CD4-positive, CD25-positive, alpha-beta regulatory T cell (primary cell): Measurements from ENCODE around the gene UBE2E2. TPM values are rescaled to one million over a fixed set of nuclear protein-coding genes. Genes with fewer than 3 reads are reported as not detected.

ENCODE experiments used
- ATAC-seq, 2 donors: fragments of 150-1000 bp; cut with Tn5 transposase; one replicate each; pipeline ENCODE4 v1.10.0; 2021; ENCODE audit warnings: low read depth in 2 of 2, moderate number of reproducible peaks in 2 of 2, moderate library complexity in 1 of 2
- DNase-seq, 3 donors: peaks; one replicate each; pipeline versions ENCODE4 v3.0.0 to v3.0.0-alpha.2; 2012 to 2022; ENCODE audit warnings: mixed read lengths in 1 of 3
- H3K27ac ChIP-seq: one replicate; pipeline ENCODE4 v1.7.0; 2013; ENCODE audit warnings: mild to moderate bottlenecking, low read length; ENCODE audit not compliant: insufficient read depth, poor library complexity, severe bottlenecking
- H3K27me3 ChIP-seq: one replicate; pipeline ENCODE4 v1.7.0; 2013; ENCODE audit warnings: low read length; ENCODE audit not compliant: control insufficient read depth, insufficient read depth
- H3K36me3 ChIP-seq: one replicate; pipeline ENCODE4 v1.7.0; 2013; ENCODE audit warnings: mild to moderate bottlenecking, low read length, moderate library complexity; ENCODE audit not compliant: control insufficient read depth, insufficient read depth
- H3K4me1 ChIP-seq: 2 replicates; pipeline ENCODE4 v1.7.0; 2013; ENCODE audit warnings: mild to moderate bottlenecking, low read length; ENCODE audit not compliant: insufficient read depth, control insufficient read depth, poor library complexity, severe bottlenecking
- H3K4me3 ChIP-seq: one replicate; pipeline ENCODE4 v1.7.0; 2013; ENCODE audit warnings: low read depth, mild to moderate bottlenecking, low read length, moderate library complexity
- H3K9me3 ChIP-seq, 2 experiments: 1 replicate in 1 of 2; 2 replicates in 1 of 2; pipeline ENCODE4 v1.7.0; 2013; ENCODE audit warnings: low read length in 2 of 2, mild to moderate bottlenecking in 1 of 2, moderate library complexity in 1 of 2; ENCODE audit not compliant: control insufficient read depth in 2 of 2
- H3K27ac Mint-ChIP-seq, 3 donors: one replicate each; pipeline ENCODE4 v1.8.0; 2020 to 2022; ENCODE audit warnings: mild to moderate bottlenecking in 3 of 3, mixed read lengths in 3 of 3, moderate library complexity in 2 of 3
- H3K27me3 Mint-ChIP-seq: one replicate; pipeline ENCODE4 v1.8.0; 2022; ENCODE audit warnings: mild to moderate bottlenecking, mixed read lengths
- H3K36me3 Mint-ChIP-seq: one replicate; pipeline ENCODE4 v1.8.0; 2020; ENCODE audit warnings: mixed read lengths
- H3K4me1 Mint-ChIP-seq, 4 donors: one replicate each; pipeline ENCODE4 v1.8.0; 2020 to 2022; ENCODE audit warnings: mixed read lengths in 4 of 4, mild to moderate bottlenecking in 1 of 4
- H3K4me3 Mint-ChIP-seq, 4 donors: one replicate each; pipeline ENCODE4 v1.8.0; 2020 to 2022; ENCODE audit warnings: mild to moderate bottlenecking in 4 of 4, mixed read lengths in 4 of 4, moderate library complexity in 3 of 4
- H3K9me3 Mint-ChIP-seq, 7 donors: one replicate each; pipeline ENCODE4 v1.8.0; 2020 to 2022; ENCODE audit warnings: mixed read lengths in 7 of 7, mild to moderate bottlenecking in 3 of 7, moderate library complexity in 2 of 7
- polyA plus RNA-seq, 4 donors: library from polyadenylated mRNA; unstranded; fragments of 300-500 nt; fragmentation: Illumina TruSeq; gene quantifications; one replicate each; pipeline ENCODE4 v1.2.3, GENCODE V29; 2021
- total RNA-seq: library from RNA; stranded (reverse); gene quantifications from one replicate; pipeline ENCODE4 v1.2.3, GENCODE V29; 2022

The UBE2E2 gene
- total and polyA plus RNA-seq, 5 donors from 2014 or later, result 0.81 to 9.6 (median 1.8) TPM

DNA sequence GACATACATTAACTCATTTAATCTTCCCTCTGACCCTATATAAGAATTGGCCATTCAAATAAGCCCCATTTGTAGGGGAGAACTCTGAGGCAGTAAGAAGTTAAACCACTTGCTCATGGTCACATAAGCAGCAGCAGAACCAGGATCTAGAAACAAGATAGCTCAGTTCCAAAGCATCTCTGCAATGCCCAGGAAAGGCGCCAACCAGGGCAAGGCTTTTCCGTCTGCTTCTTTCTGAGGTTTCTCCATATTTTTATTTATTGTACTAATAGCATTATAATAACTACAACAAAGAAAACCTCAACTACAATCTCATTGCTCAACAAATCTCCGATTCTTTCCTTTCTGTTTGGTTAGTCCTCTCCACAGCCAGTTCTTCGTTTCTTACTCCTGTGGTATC is 4.3 kb upstream of the UBE2E2 start:
- peaks cover 5% of the 10 kb centered on the region for H3K4me1 ChIP-seq
- no peak overlapping the region for H3K27ac ChIP-seq
- no peaks in the 10 kb centered on the region for H3K9me3 ChIP-seq
- H3K9me3 Mint-ChIP-seq, result peaks cover 0 to 1% (median 0%) of the 10 kb centered on the region in 7 donors
- peaks cover 0 to 16% (median 5%) of the 10 kb centered on the region in 4 donors for H3K4me1 Mint-ChIP-seq
- DNase-seq (no peak), ATAC-seq (no peak)
- H3K4me3 ChIP-seq, result no peak overlapping the region
- peaks cover 5% of the 10 kb centered on the region for H3K27me3 ChIP-seq
- no peaks in the 10 kb centered on the region for H3K36me3 ChIP-seq
- peaks cover 10% of the 10 kb centered on the region for H3K27me3 Mint-ChIP-seq
- H3K4me3 Mint-ChIP-seq, result no peak overlapping the region
- H3K27ac Mint-ChIP-seq, result no peak overlapping the region
- H3K36me3 Mint-ChIP-seq, result no peaks in the 10 kb centered on the region

DNA sequence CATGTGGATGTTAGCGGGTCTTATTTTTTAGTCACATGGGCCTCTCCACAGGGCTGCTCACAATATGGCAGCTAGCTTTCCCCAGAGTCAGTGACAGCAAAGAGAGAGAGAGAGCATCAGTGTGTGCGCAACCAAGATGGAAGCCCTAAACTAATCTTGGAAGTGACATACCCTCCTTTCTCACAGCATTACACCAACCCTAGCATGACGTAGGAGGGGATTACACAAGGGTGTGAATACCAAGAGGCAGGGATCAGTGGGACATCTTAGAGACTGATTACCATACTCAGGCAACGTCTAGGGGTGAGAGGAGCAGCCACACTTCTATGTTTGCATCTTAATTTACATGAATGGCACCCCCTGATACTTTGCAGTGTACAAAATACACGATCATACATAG is 3.5 kb upstream of the UBE2E2 start:
- H3K27ac Mint-ChIP-seq, result no peak overlapping the region
- ATAC-seq (no peak), DNase-seq (no peak)
- peaks cover 0 to 1% (median 0%) of the 10 kb centered on the region in 7 donors for H3K9me3 Mint-ChIP-seq
- H3K27me3 Mint-ChIP-seq, result peaks cover 16% of the 10 kb centered on the region
- Histone ChIP-seq H3K4me3 (no peak overlapping the region), H3K27me3 (peaks cover 12% of the 10 kb centered on the region), H3K36me3 (no peaks in the 10 kb centered on the region), H3K9me3 (no peaks in the 10 kb centered on the region), H3K4me1 (peaks cover 6% of the 10 kb centered on the region), H3K27ac (no peak overlapping the region)
- peak overlapping the region in 1 of 4 donors; percentile 30 for H3K4me3 Mint-ChIP-seq
- H3K4me1 Mint-ChIP-seq, result peaks cover 0 to 24% (median 8%) of the 10 kb centered on the region in 4 donors
- H3K36me3 Mint-ChIP-seq, result no peaks in the 10 kb centered on the region

- no peak for ATAC-seq
Measured at GRCh38 chr3:23201154-23201838, 1.8 kb upstream of the UBE2E2 start.

GRCh38 chr3:23202203-23202920 is 765 bp upstream of the UBE2E2 start:
- Histone ChIP-seq H3K4me3 (peak overlapping the region; percentile 18), H3K27ac (no peak overlapping the region), H3K27me3 (peaks cover 19% of the 10 kb centered on the region), H3K4me1 (peaks cover 6% of the 10 kb centered on the region), H3K36me3 (no peaks in the 10 kb centered on the region), H3K9me3 (no peaks in the 10 kb centered on the region)
- Mint-ChIP-seq H3K4me3 (peak overlapping the region; percentile 51 to 86 (median 74)), H3K27me3 (peaks cover 24% of the 10 kb centered on the region), H3K27ac (no peak overlapping the region), H3K9me3 (peaks cover 0 to 1% (median 0%) of the 10 kb centered on the region in 7 donors), H3K4me1 (peaks cover 0 to 29% (median 7%) of the 10 kb centered on the region in 4 donors), H3K36me3 (no peaks in the 10 kb centered on the region)
- peak; percentile 9 for ATAC-seq
- peak in 2 of 3 donors; percentile 16 to 19 for DNase-seq

More at GRCh38 chr3:23201154-23201838, 1.8 kb upstream of the UBE2E2 start:
- no peaks in the 10 kb centered on the region for H3K36me3 Mint-ChIP-seq
- DNase-seq, result no peak
- Histone ChIP-seq H3K27ac (no peak overlapping the region), H3K9me3 (no peaks in the 10 kb centered on the region), H3K36me3 (no peaks in the 10 kb centered on the region), H3K27me3 (peaks cover 19% of the 10 kb centered on the region), H3K4me3 (no peak overlapping the region), H3K4me1 (peaks cover 6% of the 10 kb centered on the region)
- H3K9me3 Mint-ChIP-seq, result peaks cover 0 to 1% (median 0%) of the 10 kb centered on the region in 7 donors
- H3K4me1 Mint-ChIP-seq, result peaks cover 0 to 26% (median 7%) of the 10 kb centered on the region in 4 donors
- peak overlapping the region in 1 of 3 donors; percentile 4 for H3K27ac Mint-ChIP-seq
- peaks cover 17% of the 10 kb centered on the region for H3K27me3 Mint-ChIP-seq
- peak overlapping the region; percentile 64 to 86 (median 76) for H3K4me3 Mint-ChIP-seq

DNA sequence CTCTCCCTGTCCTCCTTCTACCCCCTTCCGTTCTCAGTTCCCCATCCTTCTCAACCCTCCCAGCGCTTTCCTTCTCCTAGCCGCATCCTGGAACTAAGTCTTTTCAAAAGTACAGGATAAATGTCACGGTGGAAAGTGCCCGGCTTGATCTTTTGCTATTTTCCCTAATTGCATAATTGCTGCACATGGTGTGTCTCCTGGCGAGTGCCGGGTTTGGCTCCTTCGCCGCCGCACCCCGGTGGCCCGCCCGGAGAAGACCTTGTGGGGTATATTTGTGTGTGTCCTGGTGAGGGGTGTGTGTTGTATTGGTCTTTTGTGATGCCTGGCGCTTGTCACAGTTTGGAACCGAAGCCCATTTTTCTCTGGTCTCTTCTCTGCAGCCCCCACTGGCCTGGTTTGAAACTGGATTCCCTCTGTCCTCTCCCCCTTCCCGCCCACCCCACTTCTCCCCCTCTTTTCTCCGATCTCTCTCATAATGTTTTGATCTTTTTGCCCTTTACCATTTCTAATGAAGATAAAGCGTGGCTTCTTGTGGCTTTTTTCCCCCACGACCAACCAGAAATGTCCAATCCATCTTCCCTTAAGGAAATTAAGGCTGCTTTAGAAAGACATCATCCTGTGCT is 692 bp downstream of the UBE2E2 start:
- Mint-ChIP-seq H3K27ac (peak overlapping the region; percentile 78 to 98 (median 90)), H3K4me1 (peaks cover 0 to 29% (median 7%) of the 10 kb centered on the region in 4 donors), H3K36me3 (no peaks in the 10 kb centered on the region), H3K9me3 (peaks cover 0 to 1% (median 0%) of the 10 kb centered on the region in 7 donors), H3K4me3 (peak overlapping the region; percentile 56 to 90 (median 88)), H3K27me3 (peaks cover 26% of the 10 kb centered on the region)
- no peak for ATAC-seq
- Histone ChIP-seq H3K27me3 (peaks cover 19% of the 10 kb centered on the region), H3K36me3 (no peaks in the 10 kb centered on the region), H3K27ac (no peak overlapping the region), H3K4me1 (peaks cover 6% of the 10 kb centered on the region), H3K4me3 (peak overlapping the region; percentile 54), H3K9me3 (no peaks in the 10 kb centered on the region)
- DNase-seq, result peak in 2 of 3 donors; percentile 12 to 14

- peaks cover 0 to 3% (median 0%) of the 10 kb centered on the region in 7 donors for H3K9me3 Mint-ChIP-seq
- peaks cover 0 to 29% (median 8%) of the 10 kb centered on the region in 4 donors for H3K4me1 Mint-ChIP-seq
- Histone ChIP-seq H3K27ac (no peak overlapping the region), H3K9me3 (no peaks in the 10 kb centered on the region), H3K4me1 (peaks cover 6% of the 10 kb centered on the region), H3K4me3 (no peak overlapping the region), H3K27me3 (peaks cover 19% of the 10 kb centered on the region), H3K36me3 (no peaks in the 10 kb centered on the region)
- no peak for DNase-seq
- ATAC-seq, result no peak
- no peak overlapping the region for H3K4me3 Mint-ChIP-seq
- peaks cover 3% of the 10 kb centered on the region for H3K36me3 Mint-ChIP-seq
- no peak overlapping the region for H3K27ac Mint-ChIP-seq
- peaks cover 29% of the 10 kb centered on the region for H3K27me3 Mint-ChIP-seq
Measured at GRCh38 chr3:23206366-23206765, 3.2 kb downstream of the UBE2E2 start.

DNA sequence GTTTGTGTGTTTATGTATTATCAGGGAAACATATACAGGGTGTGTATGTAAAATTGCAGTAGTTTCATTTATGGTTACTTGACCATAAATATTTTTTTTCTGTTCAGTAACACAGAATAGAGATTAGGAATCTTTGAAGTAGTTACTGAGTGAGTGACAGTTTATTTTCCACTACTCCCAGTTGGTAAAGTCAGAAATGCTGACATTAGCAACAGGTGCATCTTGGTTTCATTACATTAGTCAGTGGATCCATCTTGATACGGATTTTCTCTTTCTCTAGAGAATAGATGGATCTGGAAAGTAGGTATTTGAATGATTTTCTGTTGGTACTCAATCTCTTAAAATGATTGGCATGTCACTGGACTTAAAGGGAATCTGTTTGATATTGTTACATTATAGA is 6.0 kb downstream of the UBE2E2 start:
- no peaks in the 10 kb centered on the region for H3K4me1 ChIP-seq
- no peak for ATAC-seq
- no peak overlapping the region for H3K4me3 Mint-ChIP-seq
- peaks cover 3% of the 10 kb centered on the region for H3K36me3 Mint-ChIP-seq
- no peak overlapping the region for H3K27ac Mint-ChIP-seq
- H3K4me1 Mint-ChIP-seq, result peaks cover 0 to 13% (median 2%) of the 10 kb centered on the region in 4 donors
- peaks cover 0 to 3% (median 0%) of the 10 kb centered on the region in 7 donors for H3K9me3 Mint-ChIP-seq
- peaks cover 18% of the 10 kb centered on the region for H3K27me3 Mint-ChIP-seq
- H3K27ac ChIP-seq, result no peak overlapping the region
- H3K9me3 ChIP-seq, result no peaks in the 10 kb centered on the region
- H3K36me3 ChIP-seq, result no peaks in the 10 kb centered on the region
- peaks cover 12% of the 10 kb centered on the region for H3K27me3 ChIP-seq
- no peak overlapping the region for H3K4me3 ChIP-seq
- no peak for DNase-seq
